ENCODE data around the gene ELOF1.
"Not testable (repeated sequence)": the region's sequence is repeated elsewhere in the genome, so short reads cannot be mapped to it uniquely, and the experiment has no call there.

The ELOF1 gene

GRCh38 chr19:11574689-11575088 lies 15.7 kb upstream of the ELOF1 start:
- H3K9me3 ChIP-seq (ENCODE audit: severe bottlenecking), result no peaks in the 10 kb centered on the region

DNA sequence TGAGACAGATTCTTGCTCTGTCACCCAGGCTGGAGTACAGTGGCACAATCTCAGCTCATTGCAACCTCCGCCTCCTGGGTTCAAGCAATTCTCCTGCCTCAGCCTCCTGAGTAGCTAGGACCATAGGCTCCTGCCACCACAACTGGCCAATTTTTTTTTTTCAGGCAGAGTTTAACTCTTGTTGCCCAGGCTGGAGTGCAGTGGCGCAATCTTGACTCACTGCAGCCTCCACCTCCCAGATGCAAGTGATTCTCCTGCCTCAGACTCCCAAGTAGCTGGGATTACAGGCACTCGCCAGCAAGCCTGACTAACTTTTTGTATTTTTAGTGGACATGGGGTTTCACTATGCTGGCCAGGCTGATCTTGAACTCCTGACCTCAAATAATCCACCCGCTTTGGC lies 14.7 kb upstream of the ELOF1 start:
- H3K36me3 ChIP-seq; H3K4me3 ChIP-seq (ENCODE audit: low read depth, low read length); DNase-seq; H3K9me3 ChIP-seq (ENCODE audit: severe bottlenecking); H3K27ac ChIP-seq; H3K27me3 ChIP-seq (ENCODE audit: insufficient read depth, low read depth, severe bottlenecking): not testable (repeated sequence)

More at GRCh38 chr19:11574689-11575088, 15.7 kb upstream of the ELOF1 start:
- no peak for DNase-seq
- Histone ChIP-seq H3K4me3 (ENCODE audit: low read depth, low read length) (no peak overlapping the region), H3K36me3 (no peaks in the 10 kb centered on the region), H3K27me3 (ENCODE audit: insufficient read depth, low read depth, severe bottlenecking) (no peaks in the 10 kb centered on the region), H3K27ac (no peak overlapping the region)
- no peak for TF ChIP-seq CTCF (IDR thresholded peaks at IDR 0.05; ENCODE audit: low read depth, low read length)

DNA sequence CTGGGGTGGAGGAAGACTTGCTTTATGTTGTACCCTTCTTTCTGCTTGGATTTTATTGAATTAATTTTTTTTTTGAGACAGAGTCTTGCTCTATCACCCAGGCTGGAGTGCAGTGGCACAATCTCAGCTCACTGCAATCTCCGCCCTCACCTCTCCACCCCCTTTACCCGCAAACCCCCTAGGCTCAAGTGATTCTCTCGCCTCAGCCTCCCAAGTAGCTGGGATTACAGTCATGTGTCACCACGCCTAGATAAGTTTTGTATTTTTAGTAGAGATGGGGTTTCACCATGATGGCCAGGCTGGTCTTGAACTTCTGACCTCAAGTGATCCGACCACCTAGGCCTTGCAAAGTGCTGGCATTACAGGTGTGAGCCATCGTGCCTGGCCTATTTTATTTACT lies 14.3 kb upstream of the ELOF1 start:
- not testable (repeated sequence) for DNase-seq; H3K36me3 ChIP-seq; H3K27ac ChIP-seq; H3K27me3 ChIP-seq (ENCODE audit: insufficient read depth, low read depth, severe bottlenecking); H3K9me3 ChIP-seq (ENCODE audit: severe bottlenecking); H3K4me3 ChIP-seq (ENCODE audit: low read depth, low read length)

DNA sequence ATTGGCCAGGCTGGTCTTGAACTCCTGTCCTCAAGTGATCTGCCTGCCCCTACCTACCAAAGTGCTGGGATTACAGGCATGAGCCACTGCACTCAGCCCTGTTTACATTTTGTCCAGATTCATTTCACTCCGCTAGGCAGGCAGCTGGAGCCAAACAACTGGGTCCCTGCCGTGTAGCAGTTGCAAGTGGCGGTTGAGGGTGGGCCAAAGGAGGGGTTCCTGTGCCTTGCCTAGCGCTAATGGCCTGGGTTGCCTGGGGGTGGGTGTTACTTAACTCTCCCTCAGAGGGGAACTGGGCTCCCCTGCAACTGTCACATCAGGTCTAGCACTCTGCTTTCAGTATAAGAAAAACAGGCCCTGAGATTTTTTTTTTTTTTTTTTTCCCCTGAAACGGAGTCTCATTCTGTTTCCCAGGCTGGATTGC lies 11.0 kb upstream of the ELOF1 start:
- no peaks in the 10 kb centered on the region for H3K36me3 ChIP-seq
- TF ChIP-seq CTCF (IDR thresholded peaks at IDR 0.05; ENCODE audit: low read depth, low read length), result no peak
- no peak overlapping the region for H3K27ac ChIP-seq
- no peaks in the 10 kb centered on the region for H3K9me3 ChIP-seq (ENCODE audit: severe bottlenecking)
- H3K4me3 ChIP-seq (ENCODE audit: low read depth, low read length), result no peak overlapping the region
- DNase-seq, result no peak
- H3K27me3 ChIP-seq (ENCODE audit: insufficient read depth, low read depth, severe bottlenecking), result no peaks in the 10 kb centered on the region

GRCh38 chr19:11566164-11566563 lies 7.1 kb upstream of the ELOF1 start:
- no peak overlapping the region for H3K4me3 ChIP-seq (ENCODE audit: low read depth, low read length)
- no peaks in the 10 kb centered on the region for H3K9me3 ChIP-seq (ENCODE audit: severe bottlenecking)
- H3K27me3 ChIP-seq (ENCODE audit: insufficient read depth, low read depth, severe bottlenecking), result no peaks in the 10 kb centered on the region
- no peaks in the 10 kb centered on the region for H3K36me3 ChIP-seq
- no peak for DNase-seq
- H3K27ac ChIP-seq, result no peak overlapping the region
- no peak for TF ChIP-seq CTCF (IDR thresholded peaks at IDR 0.05; ENCODE audit: low read depth, low read length)

- not testable (repeated sequence) for H3K27ac ChIP-seq
Measured at GRCh38 chr19:11565649-11565980, 6.6 kb upstream of the ELOF1 start.

GRCh38 chr19:11564082-11564807 lies 5.2 kb upstream of the ELOF1 start:
- not testable (repeated sequence) for H3K27ac ChIP-seq; DNase-seq; H3K9me3 ChIP-seq (ENCODE audit: severe bottlenecking); H3K4me3 ChIP-seq (ENCODE audit: low read depth, low read length); H3K36me3 ChIP-seq; H3K27me3 ChIP-seq (ENCODE audit: insufficient read depth, low read depth, severe bottlenecking)

More at GRCh38 chr19:11565649-11565980, 6.6 kb upstream of the ELOF1 start:
- not testable (repeated sequence) for DNase-seq; H3K9me3 ChIP-seq (ENCODE audit: severe bottlenecking); H3K27me3 ChIP-seq (ENCODE audit: insufficient read depth, low read depth, severe bottlenecking); H3K36me3 ChIP-seq; H3K4me3 ChIP-seq (ENCODE audit: low read depth, low read length)

GRCh38 chr19:11563532-11563931 lies 4.5 kb upstream of the ELOF1 start:
- H3K27ac ChIP-seq, result no peak overlapping the region
- H3K9me3 ChIP-seq (ENCODE audit: severe bottlenecking), result no peaks in the 10 kb centered on the region
- TF ChIP-seq CTCF (IDR thresholded peaks at IDR 0.05; ENCODE audit: low read depth, low read length), result no peak
- DNase-seq, result no peak
- H3K4me3 ChIP-seq (ENCODE audit: low read depth, low read length), result no peak overlapping the region
- H3K36me3 ChIP-seq, result no peaks in the 10 kb centered on the region
- H3K27me3 ChIP-seq (ENCODE audit: insufficient read depth, low read depth, severe bottlenecking), result no peaks in the 10 kb centered on the region
